GM21390 (cell line): ENCODE measurements around the gene DCTN4.
"Not testable (repeated sequence)": the region's sequence is repeated elsewhere in the genome, so short reads cannot be mapped to it uniquely, and the experiment has no call there.

Source experiments
- ATAC-seq: cut with Tn5 transposase; IDR thresholded peaks from one replicate; pipeline ENCODE4 v1.9.1; 2021; ENCODE audit not compliant: unreplicated experiment

DCTN4 gene

GRCh38 chr5:150742455-150743141, 16.2 kb downstream of the DCTN4 start:
- ATAC-seq = not testable (repeated sequence)

GRCh38 chr5:150740992-150741391, 17.8 kb downstream of the DCTN4 start:
- ATAC-seq = no peak

DNA sequence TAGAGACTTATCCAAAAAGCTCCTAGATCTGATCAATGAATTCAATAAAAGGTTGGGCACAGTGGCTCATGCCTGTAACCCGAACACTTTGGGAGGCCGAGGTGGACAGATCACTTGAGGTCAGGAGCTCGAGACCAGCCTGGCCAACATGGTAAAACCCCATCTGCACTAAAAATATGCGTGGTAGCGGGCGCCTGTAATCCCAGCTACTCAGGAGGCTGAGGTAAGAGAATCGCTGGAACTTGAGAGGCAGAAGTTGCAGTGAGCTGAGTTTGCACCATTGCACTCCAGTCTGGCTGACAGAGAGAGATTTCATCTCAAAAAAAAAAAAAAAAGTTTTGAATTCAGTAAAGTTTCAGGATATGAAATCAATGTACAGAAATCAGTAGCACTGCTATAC, 20.0 kb downstream of the DCTN4 start:
- ATAC-seq = no peak

DNA sequence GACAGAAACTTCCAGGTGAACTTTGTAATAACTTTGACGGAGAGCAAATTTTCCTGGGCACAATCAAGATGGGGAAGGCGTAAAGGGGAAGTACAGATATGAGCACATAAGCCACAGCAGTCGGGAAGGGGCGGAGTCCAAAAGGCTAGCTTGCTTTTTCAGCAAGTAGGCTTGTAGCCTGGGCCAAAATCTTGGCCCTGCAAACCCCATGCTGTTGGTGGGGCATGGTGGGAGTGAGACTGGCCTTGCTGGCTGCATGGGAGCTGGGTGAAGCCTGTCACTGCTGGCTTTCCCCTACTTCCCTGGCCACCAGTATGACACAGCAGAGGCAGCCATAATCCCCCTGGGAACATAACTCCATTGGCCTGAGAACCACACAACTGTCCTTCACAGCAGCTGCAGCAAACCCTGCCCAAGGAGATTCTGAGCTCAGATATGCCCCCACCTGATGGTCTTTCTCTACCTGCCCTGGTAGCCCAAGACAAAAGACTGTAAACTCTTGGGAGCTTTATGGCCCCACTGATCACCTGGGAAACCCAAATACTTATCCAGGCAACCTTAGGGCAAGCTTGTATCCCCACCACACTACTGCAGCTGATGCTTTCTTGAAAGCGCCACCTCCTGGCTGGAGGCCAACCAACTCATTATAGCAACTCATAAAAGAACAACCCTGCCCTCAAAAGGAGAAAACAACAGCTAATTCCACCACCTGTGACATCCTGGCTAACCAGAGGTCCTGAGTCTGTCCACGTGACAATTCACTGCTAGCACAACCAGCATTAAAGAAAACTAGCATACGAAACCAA, 24.0 kb downstream of the DCTN4 start:
- peak; percentile 77 for ATAC-seq

DNA sequence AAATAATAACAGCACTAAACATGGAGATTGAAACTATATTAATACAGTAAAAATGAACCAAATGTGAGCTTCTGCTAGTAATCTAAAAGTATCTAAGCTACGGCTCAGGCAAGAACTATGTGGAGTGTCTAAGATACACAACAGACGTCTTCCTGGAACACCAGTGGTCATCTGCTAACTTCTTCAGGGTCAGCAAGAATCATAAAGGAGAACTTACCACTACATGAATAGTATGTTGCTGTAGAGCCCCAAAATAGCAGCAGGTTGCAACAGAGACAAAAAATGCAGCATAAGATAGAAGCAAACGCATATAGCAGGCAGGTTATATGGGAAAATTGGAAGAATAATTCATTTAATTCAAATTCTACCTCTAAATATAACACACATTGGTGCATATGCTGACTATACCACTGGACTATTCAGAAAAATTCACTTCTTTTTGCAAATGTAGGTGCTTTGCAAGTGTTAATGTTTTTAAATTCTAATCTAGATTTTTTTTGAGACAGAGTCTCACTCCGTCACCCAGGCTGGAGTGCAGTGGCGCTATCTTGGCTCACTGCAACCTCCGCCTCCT, 27.1 kb downstream of the DCTN4 start:
- ATAC-seq = no peak

DNA sequence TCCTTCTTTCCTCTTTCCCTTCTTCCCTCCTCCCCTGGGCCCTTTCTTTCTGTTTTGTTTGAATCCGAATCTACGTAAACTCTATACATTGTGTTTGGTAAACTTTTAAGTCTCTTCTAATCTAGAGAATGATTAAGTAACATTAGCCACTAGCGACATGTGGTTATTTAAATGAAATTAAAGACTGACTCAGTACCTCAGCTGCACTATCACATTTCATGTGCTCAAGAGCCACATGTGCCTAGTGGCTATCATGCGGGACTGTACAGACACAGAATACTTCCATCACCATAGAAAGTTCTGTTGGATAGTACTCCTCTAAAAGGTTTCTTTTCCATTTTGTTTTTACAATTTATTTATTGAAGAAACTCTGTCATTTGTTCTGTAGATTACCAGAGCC, 29.0 kb downstream of the DCTN4 start:
- ATAC-seq = no peak

DNA sequence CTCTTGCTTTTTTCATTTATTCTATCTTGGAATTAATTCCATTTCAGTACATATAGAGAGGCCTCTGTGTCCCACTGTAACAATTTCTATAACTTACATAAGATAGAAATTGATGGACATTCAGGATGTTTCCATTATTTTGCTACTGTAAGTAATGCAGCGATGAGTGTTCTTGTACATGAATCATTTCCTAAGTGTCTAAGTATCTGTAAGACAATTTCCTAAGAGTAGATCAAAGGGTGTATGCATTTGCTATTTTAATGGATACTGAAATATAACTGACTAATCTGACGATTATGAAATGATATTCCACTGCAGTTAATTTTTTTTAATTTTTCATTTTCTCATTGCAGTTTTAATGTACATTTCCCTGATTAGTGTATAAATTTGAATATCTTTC, 35.0 kb downstream of the DCTN4 start:
- no peak for ATAC-seq

GRCh38 chr5:150710165-150710564, 48.7 kb downstream of the DCTN4 start:
- ATAC-seq = no peak

GRCh38 chr5:150706776-150707390, 51.9 kb downstream of the DCTN4 start:
- ATAC-seq = no peak

- ATAC-seq = no peak
Observed at GRCh38 chr5:150703762-150704161, 55.1 kb downstream of the DCTN4 start.

DNA sequence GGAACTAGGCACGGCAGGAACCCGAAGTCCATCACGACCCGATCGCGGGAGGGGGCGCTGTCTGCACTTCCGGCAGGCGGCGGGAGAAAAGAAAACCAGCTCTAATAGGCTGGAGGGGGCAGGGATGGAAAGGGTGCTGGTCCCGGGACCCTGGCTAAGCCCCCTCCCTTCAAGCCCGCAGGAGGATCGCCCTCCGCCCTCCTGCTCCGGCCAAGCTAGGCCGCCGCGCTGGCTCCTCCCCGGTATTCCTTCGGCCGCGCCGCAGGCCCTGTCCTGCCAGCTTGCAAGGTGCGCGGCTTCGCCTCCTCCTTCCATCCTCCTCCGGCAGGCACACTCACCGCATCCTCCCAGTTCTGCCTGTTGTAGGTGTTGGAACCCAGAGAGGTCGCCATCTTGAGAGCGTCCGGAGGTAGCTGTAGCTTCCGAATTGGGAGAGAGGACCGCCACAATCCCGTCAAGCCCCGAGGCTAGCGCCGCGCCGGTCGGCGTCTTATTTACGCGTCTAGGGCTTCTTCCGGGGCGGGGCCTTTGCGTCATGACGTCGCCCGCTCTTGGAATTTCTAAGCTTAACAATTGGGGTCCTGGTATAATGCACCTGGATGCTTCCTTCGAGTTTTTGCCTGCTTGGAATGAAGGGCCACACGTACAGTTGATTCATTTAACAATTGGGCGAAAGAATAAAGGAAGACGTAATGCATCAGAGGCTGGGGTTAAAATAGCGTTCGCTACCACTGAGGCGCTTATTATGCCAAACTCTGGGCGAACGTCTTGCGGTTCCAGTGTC, 58.0 kb downstream of the DCTN4 start, which contains the start of gene RBM22:
Gene RBM22 (minus strand): TSS at position 469 of the 784 bp plus-strand sequence. CDS start 77 bp downstream, at position 392.
- ATAC-seq = peak; percentile 98

GRCh38 chr5:150700246-150700593, 58.6 kb downstream of the DCTN4 start:
- ATAC-seq = peak; percentile 9

DNA sequence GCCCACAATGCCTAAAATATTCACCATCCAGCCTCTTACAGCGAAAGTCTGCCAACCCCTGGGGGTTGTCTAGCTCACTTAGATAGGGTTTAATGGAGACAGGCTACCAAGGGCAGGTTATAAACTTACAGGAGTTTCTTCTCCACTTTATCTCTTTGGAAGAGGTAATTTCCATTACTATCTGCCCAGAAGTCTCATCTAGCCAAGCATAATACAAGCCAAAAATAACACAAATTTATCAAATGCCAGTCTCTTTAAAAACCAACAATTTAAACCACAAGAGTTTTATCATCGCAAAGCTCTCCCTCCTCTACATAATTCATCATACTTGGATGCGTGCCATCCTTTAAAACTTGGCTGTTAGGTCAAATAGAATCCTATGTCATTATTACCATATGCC, 64.2 kb downstream of the DCTN4 start:
- no peak for ATAC-seq

GRCh38 chr5:150692276-150692675, 66.5 kb downstream of the DCTN4 start:
- ATAC-seq = no peak

DNA sequence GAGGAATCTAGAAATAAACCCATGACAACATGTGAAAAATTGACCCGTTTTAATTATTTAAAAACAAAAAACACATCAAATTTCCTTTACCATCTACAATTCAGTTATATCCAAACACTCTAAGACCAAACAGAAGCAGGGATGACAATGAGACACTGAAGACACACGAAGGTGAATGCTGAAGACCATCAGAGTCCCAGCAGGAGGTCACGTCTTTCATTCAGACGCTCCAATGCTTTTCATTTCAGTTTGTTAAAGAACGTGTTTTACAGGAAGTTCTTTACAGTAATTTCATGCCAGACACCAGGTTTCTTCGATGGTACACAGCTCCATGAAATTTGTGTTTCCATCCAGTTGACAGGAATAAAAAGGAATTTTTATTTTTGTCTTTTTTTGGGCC, 68.1 kb downstream of the DCTN4 start:
- no peak for ATAC-seq

- no peak for ATAC-seq
Observed at GRCh38 chr5:150689120-150689519, 69.7 kb downstream of the DCTN4 start.

- no peak for ATAC-seq
Observed at GRCh38 chr5:150676578-150676977, 82.2 kb downstream of the DCTN4 start.

- ATAC-seq = no peak
Observed at GRCh38 chr5:150675069-150675468, 83.7 kb downstream of the DCTN4 start.

DNA sequence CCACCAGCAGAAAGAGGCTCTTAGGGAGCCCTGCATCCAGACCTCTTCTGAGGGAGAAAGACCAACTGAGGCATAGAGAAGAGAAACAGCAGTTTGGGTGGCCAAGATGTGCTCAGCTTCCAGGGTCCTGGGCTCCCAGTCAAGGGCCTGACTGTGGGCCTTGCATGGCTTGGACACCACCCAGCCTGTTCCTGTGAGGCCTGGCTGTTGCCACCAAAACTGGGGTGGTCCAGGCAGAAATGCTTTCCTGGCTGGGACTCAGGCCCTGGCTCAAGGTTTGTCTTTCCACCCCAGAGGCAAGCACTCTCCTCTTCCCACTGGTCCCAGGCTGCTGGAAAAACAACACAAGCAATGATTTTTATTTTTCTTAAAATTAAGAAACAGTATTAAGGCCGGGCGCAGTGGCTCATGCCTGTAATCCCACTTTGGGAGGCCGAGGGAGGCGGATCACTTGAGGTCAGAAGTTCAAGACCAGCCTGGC, 84.4 kb downstream of the DCTN4 start:
- no peak for ATAC-seq

- ATAC-seq = no peak
Observed at GRCh38 chr5:150672884-150673275, 85.9 kb downstream of the DCTN4 start.
